A549 (cell line): Measurements from ENCODE around the gene GATC.

ENCODE experiments used
- ESRRA ChIP-seq: fragments of 150-350 bp; IDR thresholded peaks from 2 replicates; pipeline ENCODE4 v1.6.1; 2014; ENCODE audit warnings: mild to moderate bottlenecking, low read length, borderline replicate concordance
- NR3C1 ChIP-seq: fragments of >200 bp; sonication (Bioruptor Twin); formaldehyde crosslinking; IDR thresholded peaks from 3 replicates; pipeline ENCODE4 v1.6.1; 2017
- POLR2A ChIP-seq: IDR thresholded peaks from 2 replicates; pipeline ENCODE4 v1.6.1; 2012; ENCODE audit warnings: mild to moderate bottlenecking, low read length
- RFX5 ChIP-seq: fragments of 450-650 bp; IDR thresholded peaks from 2 replicates; pipeline ENCODE4 v1.7.1; 2014; ENCODE audit warnings: antibody characterized with exemption, mild to moderate bottlenecking, moderate library complexity
- TF ChIP-seq, protein P1 (sequence below): fragments of >200 bp; sonication (Bioruptor Twin); formaldehyde crosslinking; IDR thresholded peaks from 3 replicates; pipeline ENCODE4 v1.5.1; 2016
- TF ChIP-seq, protein P2 (sequence below): IDR thresholded peaks from 2 replicates; pipeline ENCODE4 v1.6.1; 2012; ENCODE audit warnings: low read depth, borderline replicate concordance
- TF ChIP-seq, protein P3 (sequence below): IDR thresholded peaks from 2 replicates; pipeline ENCODE4 v1.6.1; 2012

DNA sequence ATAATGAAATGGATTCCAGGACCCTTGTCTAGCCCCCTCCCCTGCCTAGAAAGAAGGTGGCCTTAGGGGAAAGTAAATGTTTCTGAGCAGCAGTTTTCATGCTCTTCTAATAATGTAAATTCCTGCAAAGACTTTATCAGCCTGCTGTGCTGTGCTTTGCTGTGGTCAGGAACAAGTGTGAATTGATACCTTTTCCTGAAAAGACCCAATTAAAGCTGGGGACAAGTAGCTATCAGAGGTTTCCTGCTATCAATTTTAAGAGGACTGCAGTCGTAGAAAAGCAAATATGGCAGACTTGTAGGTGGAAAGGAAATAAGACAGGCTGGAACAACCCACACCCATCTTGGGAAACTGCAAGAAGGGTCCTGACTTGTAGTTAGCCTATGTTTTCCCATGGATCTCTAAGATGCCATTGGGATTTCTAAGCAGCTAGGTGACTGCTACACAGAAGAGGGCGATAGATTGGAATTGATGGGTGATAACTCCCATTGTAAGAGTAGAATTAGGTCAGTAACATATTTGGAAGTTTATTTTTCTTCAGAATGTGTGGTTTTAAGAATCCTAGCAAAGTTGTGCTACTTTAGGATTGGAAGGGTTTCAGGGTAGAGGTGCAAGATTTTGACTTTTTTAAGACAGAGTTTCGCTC, 52.7 kb downstream of the GATC start:
- TF ChIP-seq, protein P1, sequence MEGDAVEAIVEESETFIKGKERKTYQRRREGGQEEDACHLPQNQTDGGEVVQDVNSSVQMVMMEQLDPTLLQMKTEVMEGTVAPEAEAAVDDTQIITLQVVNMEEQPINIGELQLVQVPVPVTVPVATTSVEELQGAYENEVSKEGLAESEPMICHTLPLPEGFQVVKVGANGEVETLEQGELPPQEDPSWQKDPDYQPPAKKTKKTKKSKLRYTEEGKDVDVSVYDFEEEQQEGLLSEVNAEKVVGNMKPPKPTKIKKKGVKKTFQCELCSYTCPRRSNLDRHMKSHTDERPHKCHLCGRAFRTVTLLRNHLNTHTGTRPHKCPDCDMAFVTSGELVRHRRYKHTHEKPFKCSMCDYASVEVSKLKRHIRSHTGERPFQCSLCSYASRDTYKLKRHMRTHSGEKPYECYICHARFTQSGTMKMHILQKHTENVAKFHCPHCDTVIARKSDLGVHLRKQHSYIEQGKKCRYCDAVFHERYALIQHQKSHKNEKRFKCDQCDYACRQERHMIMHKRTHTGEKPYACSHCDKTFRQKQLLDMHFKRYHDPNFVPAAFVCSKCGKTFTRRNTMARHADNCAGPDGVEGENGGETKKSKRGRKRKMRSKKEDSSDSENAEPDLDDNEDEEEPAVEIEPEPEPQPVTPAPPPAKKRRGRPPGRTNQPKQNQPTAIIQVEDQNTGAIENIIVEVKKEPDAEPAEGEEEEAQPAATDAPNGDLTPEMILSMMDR = no peak
- TF ChIP-seq RFX5 = no peak
- TF ChIP-seq NR3C1 = no peak
- TF ChIP-seq POLR2A = no peak
- TF ChIP-seq, protein P2, sequence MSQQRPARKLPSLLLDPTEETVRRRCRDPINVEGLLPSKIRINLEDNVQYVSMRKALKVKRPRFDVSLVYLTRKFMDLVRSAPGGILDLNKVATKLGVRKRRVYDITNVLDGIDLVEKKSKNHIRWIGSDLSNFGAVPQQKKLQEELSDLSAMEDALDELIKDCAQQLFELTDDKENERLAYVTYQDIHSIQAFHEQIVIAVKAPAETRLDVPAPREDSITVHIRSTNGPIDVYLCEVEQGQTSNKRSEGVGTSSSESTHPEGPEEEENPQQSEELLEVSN = no peak
- no peak for TF ChIP-seq ESRRA
- TF ChIP-seq, protein P3, sequence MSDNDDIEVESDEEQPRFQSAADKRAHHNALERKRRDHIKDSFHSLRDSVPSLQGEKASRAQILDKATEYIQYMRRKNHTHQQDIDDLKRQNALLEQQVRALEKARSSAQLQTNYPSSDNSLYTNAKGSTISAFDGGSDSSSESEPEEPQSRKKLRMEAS = no peak
